MM.1S (cell line): ENCODE data around the gene CHI3L1.

Source experiments
- DNase-seq: peaks from one replicate; pipeline ENCODE4 v3.0.0-alpha.2; 2015
- H2AFZ ChIP-seq: fragments of 300-600 bp; sonication (generic); 2 replicates; pipeline ENCODE4 v1.6.0; 2016; ENCODE audit warnings: antibody characterized with exemption, low read length
- H3F3A ChIP-seq: fragments of 300-600 bp; sonication (generic); 2 replicates; pipeline ENCODE4 v1.6.1; 2016; ENCODE audit warnings: mild to moderate bottlenecking, antibody characterized with exemption, low read length, moderate library complexity, mixed read lengths; ENCODE audit not compliant: insufficient read depth
- H3K27ac ChIP-seq: fragments of 300-600 bp; sonication (generic); 2 replicates; pipeline ENCODE4 v1.5.1; 2016; ENCODE audit warnings: mild to moderate bottlenecking, low read length
- H3K27me3 ChIP-seq: fragments of 300-600 bp; sonication (generic); replicated peaks from 2 replicates; pipeline ENCODE4 v1.6.0; 2016; ENCODE audit warnings: low read length; ENCODE audit not compliant: insufficient read depth
- H3K36me3 ChIP-seq: fragments of 300-600 bp; sonication (generic); replicated peaks from 2 replicates; pipeline ENCODE4 v1.6.1; 2016; ENCODE audit warnings: mild to moderate bottlenecking, low read length, mixed read lengths; ENCODE audit not compliant: insufficient read depth
- H3K4me1 ChIP-seq: fragments of 300-600 bp; sonication (generic); 2 replicates; pipeline ENCODE4 v1.6.1; 2016; ENCODE audit warnings: low read length, mixed read lengths
- H3K4me2 ChIP-seq: fragments of 300-600 bp; sonication (generic); 2 replicates; pipeline ENCODE4 v1.6.0; 2016; ENCODE audit warnings: low read depth, low read length
- H3K4me3 ChIP-seq: fragments of 300-600 bp; sonication (generic); 2 replicates; pipeline ENCODE4 v1.5.1; 2016; ENCODE audit warnings: low read length, mixed read lengths
- H3K79me2 ChIP-seq: fragments of 300-600 bp; sonication (generic); 2 replicates; pipeline ENCODE4 v1.6.1; 2016; ENCODE audit warnings: mixed run types, low read length, mixed read lengths
- H3K9ac ChIP-seq: fragments of 300-600 bp; sonication (generic); 2 replicates; pipeline ENCODE4 v1.6.1; 2016; ENCODE audit warnings: low read length, mixed read lengths
- H3K9me2 ChIP-seq: fragments of 300-600 bp; sonication (generic); replicated peaks from 2 replicates; pipeline ENCODE4 v1.6.1; 2016; ENCODE audit warnings: mild to moderate bottlenecking, low read length, mixed read lengths; ENCODE audit not compliant: insufficient read depth
- H3K9me3 ChIP-seq: fragments of 300-600 bp; sonication (generic); replicated peaks from 2 replicates; pipeline ENCODE4 v1.6.1; 2016; ENCODE audit warnings: mild to moderate bottlenecking, low read length, mixed read lengths; ENCODE audit not compliant: insufficient read depth
- H4K20me1 ChIP-seq: fragments of 300-600 bp; sonication (generic); 2 replicates; pipeline ENCODE4 v1.6.1; 2016; ENCODE audit warnings: mild to moderate bottlenecking, low read length, moderate library complexity, mixed read lengths; ENCODE audit not compliant: insufficient read depth
- CTCF ChIP-seq: fragments of 300-600 bp; sonication (generic); IDR thresholded peaks from 2 replicates; pipeline ENCODE4 v1.5.1; 2016; ENCODE audit warnings: antibody characterized with exemption, low read length, mixed read lengths
- EZH2 ChIP-seq: fragments of 300-600 bp; sonication (generic); optimal IDR thresholded peaks from 2 replicates; pipeline ENCODE3; 2017; ENCODE audit warnings: low read depth, mild to moderate bottlenecking, antibody characterized with exemption, low read length, mixed read lengths
- EZH2phosphoT487 ChIP-seq: fragments of 300-600 bp; sonication (generic); IDR thresholded peaks from 2 replicates; pipeline ENCODE4 v1.6.1; 2018; ENCODE audit warnings: antibody characterized with exemption, low read length

Gene CHI3L1

GRCh38 chr1:203158423-203158822 lies 28.1 kb downstream of the CHI3L1 start:
- TF ChIP-seq EZH2 (no peak), CTCF (no peak), EZH2phosphoT487 (no peak)
- Histone ChIP-seq H3K9me2 (no peaks in the 10 kb centered on the region), H3K27me3 (no peaks in the 10 kb centered on the region), H3K4me2 (no peak overlapping the region), H3K36me3 (no peaks in the 10 kb centered on the region), H3K9me3 (no peaks in the 10 kb centered on the region), H3K9ac (no peak overlapping the region), H3K4me1 (no peaks in the 10 kb centered on the region), H4K20me1 (no peaks in the 10 kb centered on the region), H3K27ac (no peak overlapping the region), H3K79me2 (no peaks in the 10 kb centered on the region), H3K4me3 (no peak overlapping the region), H2AFZ (no peak overlapping the region), H3F3A (no peaks in the 10 kb centered on the region)
- no peak for DNase-seq

- TF ChIP-seq CTCF, result no peak
- TF ChIP-seq EZH2phosphoT487, result no peak
- TF ChIP-seq EZH2, result no peak
- Histone ChIP-seq H3K36me3 (no peaks in the 10 kb centered on the region), H3K27me3 (no peaks in the 10 kb centered on the region)
Observed at GRCh38 chr1:203156280-203156679, 30.2 kb downstream of the CHI3L1 start.

GRCh38 chr1:203153989-203154821 lies 32.3 kb downstream of the CHI3L1 start:
- Histone ChIP-seq H2AFZ (no peak overlapping the region), H3K27ac (no peak overlapping the region), H3K36me3 (no peaks in the 10 kb centered on the region), H3K9me3 (no peaks in the 10 kb centered on the region), H3F3A (no peaks in the 10 kb centered on the region), H3K9me2 (no peaks in the 10 kb centered on the region), H3K4me1 (no peaks in the 10 kb centered on the region), H3K27me3 (no peaks in the 10 kb centered on the region), H3K4me3 (no peak overlapping the region), H3K79me2 (no peaks in the 10 kb centered on the region), H4K20me1 (no peaks in the 10 kb centered on the region), H3K4me2 (no peak overlapping the region), H3K9ac (no peak overlapping the region)
- no peak for DNase-seq
- TF ChIP-seq EZH2phosphoT487, result no peak

More at GRCh38 chr1:203156280-203156679, 30.2 kb downstream of the CHI3L1 start:
- H4K20me1 ChIP-seq, result no peaks in the 10 kb centered on the region
- H3F3A ChIP-seq, result no peaks in the 10 kb centered on the region
- DNase-seq, result no peak
- H3K9me3 ChIP-seq, result no peaks in the 10 kb centered on the region
- H3K9me2 ChIP-seq, result no peaks in the 10 kb centered on the region
- no peak overlapping the region for H3K9ac ChIP-seq
- H2AFZ ChIP-seq, result no peak overlapping the region
- no peak overlapping the region for H3K4me2 ChIP-seq
- no peaks in the 10 kb centered on the region for H3K4me1 ChIP-seq
- H3K4me3 ChIP-seq, result no peak overlapping the region
- no peak overlapping the region for H3K27ac ChIP-seq
- no peaks in the 10 kb centered on the region for H3K79me2 ChIP-seq
